Measurements from ENCODE around the gene OSBPL3. TPM values are rescaled to one million over a fixed set of nuclear protein-coding genes. Genes with fewer than 3 reads are reported as not detected.
A peak's percentile ranks its signal among the peaks of the same experiment; 100 is the strongest.

OSBPL3 gene
- total RNA-seq, 1 experiment from 2014 or later = 36.8 TPM

GRCh38 chr7:24827027-24827426 lies 153.0 kb downstream of the OSBPL3 start:
- Histone ChIP-seq H3K27ac (ENCODE audit: low read depth, low read length) (peak overlapping the region; percentile 94), H4K20me1 (ENCODE audit: insufficient read depth) (no peaks in the 10 kb centered on the region), H3K4me3 (replicated peaks in 1 of 2; ENCODE audit: low read depth in 1 of 2, low read length in 2 of 2) (peak overlapping the region in 1 of 2 experiments; percentile 36; a peak in 1 of 4 replicates), H3K36me3 (ENCODE audit: control insufficient read depth in 1 of 2, insufficient read depth in 2 of 2, low read length in 2 of 2) (peaks cover 4 to 10% of the 10 kb centered on the region in 2 experiments; a peak in 3 of 4 replicates), H3K79me2 (ENCODE audit: insufficient read depth, low read length) (no peaks in the 10 kb centered on the region), H3K9me2 (ENCODE audit: insufficient read depth) (no peaks in the 10 kb centered on the region), H3K4me2 (ENCODE audit: low read length) (peak overlapping the region; percentile 75), H2AFZ (ENCODE audit: low read depth, low read length, poor library complexity, severe bottlenecking) (no peak overlapping the region), H3K9ac (ENCODE audit: low read length) (peak overlapping the region; percentile 63), H3K4me1 (ENCODE audit: control insufficient read depth in 1 of 2, insufficient read depth in 2 of 2, low read length in 2 of 2) (peaks cover 72 to 96% of the 10 kb centered on the region in 2 experiments), H3K9me3 (ENCODE audit: control insufficient read depth in 1 of 2, insufficient read depth in 1 of 2, low read depth in 1 of 2, low read length in 2 of 2) (no peaks in the 10 kb centered on the region), H3K27me3 (ENCODE audit: insufficient read depth, low read length) (no peaks in the 10 kb centered on the region)
- peak; percentile 29 for ATAC-seq
- intact Hi-C loops (cut with micrococcal nuclease) = no loop called here
- no peak for DNase-seq (ENCODE audit: low read depth, low spot score)
- ChIA-PET CTCF (interaction anchor here (1.3 to 1.9 kb wide), 4 partner anchors 15 to 265 kb away, joined by 3 to 12 read pairs (median 4); no protein-coding TSS in a partner anchor), POLR2A (no interaction called here), RAD21 (ENCODE audit: low non-redundant PET in 1 of 2, low total read pairs in 2 of 2, uncharacterized antibody in 2 of 2, unreplicated experiment in 2 of 2) (no interaction called here)
- TF ChIP-seq REST (IDR thresholded peaks at IDR 0.05; ENCODE audit: low read depth) (no peak), POLR2A (IDR thresholded peaks at IDR 0.05; ENCODE audit: borderline replicate concordance, extremely low read depth, insufficient read depth, insufficient read length) (no peak), EZH2phosphoT487 (IDR thresholded peaks at IDR 0.05; ENCODE audit: borderline replicate concordance) (no peak), ATF3 (IDR thresholded peaks at IDR 0.05) (no peak), ZFX (IDR thresholded peaks at IDR 0.05) (no peak), SP1 (IDR thresholded peaks at IDR 0.05; ENCODE audit: low read depth) (no peak), EZH2 (IDR thresholded peaks at IDR 0.05) (no peak), SRF (IDR thresholded peaks at IDR 0.05; ENCODE audit: low read depth) (no peak), YY1 (IDR thresholded peaks at IDR 0.05; ENCODE audit: extremely low read depth, insufficient replicate concordance, low read depth, low read length) (no peak), EGR1 (IDR thresholded peaks at IDR 0.05; ENCODE audit: low read depth) (no peak), CBX3 (IDR thresholded peaks at IDR 0.05; ENCODE audit: low read depth) (no peak), ZBTB33 (IDR thresholded peaks at IDR 0.05; ENCODE audit: extremely low read depth, insufficient replicate concordance, low read length) (no peak), ZNF274 (IDR thresholded peaks at IDR 0.05; ENCODE audit: low read depth, low read length) (no peak), ELF1 (IDR thresholded peaks at IDR 0.05; ENCODE audit: borderline replicate concordance, low read depth) (no peak), FOSL1 (IDR thresholded peaks at IDR 0.05; ENCODE audit: low read depth) (no peak), CTCF (IDR thresholded peaks at IDR 0.05 in 2 of 3, conservative IDR thresholded peaks at IDR 0.05 in 1 of 3; ENCODE audit: borderline replicate concordance in 1 of 3, insufficient read depth in 1 of 3, low read depth in 2 of 3, low read length in 2 of 3) (no peak), CEBPB (IDR thresholded peaks at IDR 0.05; ENCODE audit: low read depth) (no peak), JUND (IDR thresholded peaks at IDR 0.05) (no peak)
- BruUV-seq (replicated peaks) = no TSS peak

Data from HCT116 (cell line).